Measurements from ENCODE around the gene PHYHIPL.
"Not testable (repeated sequence)": the region's sequence is repeated elsewhere in the genome, so short reads cannot be mapped to it uniquely, and the experiment has no call there.

Gene PHYHIPL

GRCh38 chr10:59206204-59206720 is 29.8 kb downstream of the PHYHIPL start:
- no peak for DNase-seq

GRCh38 chr10:59212301-59212798 is 35.9 kb downstream of the PHYHIPL start:
- no peak for DNase-seq

- DNase-seq = no peak
These were observed 37.7 kb downstream of the PHYHIPL start for GRCh38 chr10:59214160-59214559.

GRCh38 chr10:59216178-59216869 is 39.9 kb downstream of the PHYHIPL start:
- no peak for DNase-seq

- no peak for DNase-seq
These were observed 46.3 kb downstream of the PHYHIPL start for GRCh38 chr10:59222788-59223187.

GRCh38 chr10:59223597-59223996 is 47.2 kb downstream of the PHYHIPL start:
- not testable (repeated sequence) for DNase-seq

GRCh38 chr10:59225211-59225610 is 48.8 kb downstream of the PHYHIPL start:
- no peak for DNase-seq

GRCh38 chr10:59227136-59227673 is 50.8 kb downstream of the PHYHIPL start:
- no peak for DNase-seq

- no peak for DNase-seq
These were observed 53.0 kb downstream of the PHYHIPL start for GRCh38 chr10:59229441-59229840.

GRCh38 chr10:59234194-59234593 is 57.8 kb downstream of the PHYHIPL start:
- DNase-seq = no peak

GRCh38 chr10:59234816-59235429 is 58.5 kb downstream of the PHYHIPL start:
- DNase-seq = no peak

GRCh38 chr10:59236064-59236697 is 59.7 kb downstream of the PHYHIPL start:
- DNase-seq = no peak

- DNase-seq = no peak
These were observed 61.3 kb downstream of the PHYHIPL start for GRCh38 chr10:59237775-59238174.

- DNase-seq = not testable (repeated sequence)
These were observed 62.7 kb downstream of the PHYHIPL start for GRCh38 chr10:59239108-59239507.

- DNase-seq = no peak
These were observed 64.2 kb downstream of the PHYHIPL start for GRCh38 chr10:59240582-59241183.

GRCh38 chr10:59242057-59242456 is 65.6 kb downstream of the PHYHIPL start:
- DNase-seq = no peak

- DNase-seq = no peak
These were observed 66.5 kb downstream of the PHYHIPL start for GRCh38 chr10:59242991-59243390.

GRCh38 chr10:59243611-59244195 is 67.3 kb downstream of the PHYHIPL start:
- no peak for DNase-seq

GRCh38 chr10:59244871-59245270 is 68.4 kb downstream of the PHYHIPL start:
- no peak for DNase-seq

- DNase-seq = no peak
These were observed 69.2 kb downstream of the PHYHIPL start for GRCh38 chr10:59245686-59246085.

GRCh38 chr10:59252491-59252890 is 76.0 kb downstream of the PHYHIPL start:
- no peak for DNase-seq

GRCh38 chr10:59255463-59255862 is 79.0 kb downstream of the PHYHIPL start:
- DNase-seq = no peak

- no peak for DNase-seq
These were observed 80.8 kb downstream of the PHYHIPL start for GRCh38 chr10:59257224-59257623.
